Aorta (tissue), 5 donors: ENCODE data around the gene PSMC3IP. TPM values are rescaled to one million over a fixed set of nuclear protein-coding genes. Genes with fewer than 3 reads are reported as not detected.
"Not testable (repeated sequence)": the region's sequence is repeated elsewhere in the genome, so short reads cannot be mapped to it uniquely, and the experiment has no call there.

Experiments used
- ATAC-seq: fragments of 200-7000 bp; cut with Tn5 transposase; one replicate; pipeline ENCODE4 v1.9.1; 2022; ENCODE audit warnings: moderate library complexity; ENCODE audit not compliant: low FRiP score
- DNase-seq, 2 donors: peaks; one replicate each; pipeline ENCODE4 v3.0.0-alpha.2; 2020
- H3K27ac ChIP-seq, 2 donors: one replicate each; pipeline ENCODE4 v1.5.1; 2013; ENCODE audit warnings: low read length in 2 of 2, mild to moderate bottlenecking in 2 of 2, moderate library complexity in 2 of 2, control low read depth in 1 of 2, inconsistent platforms in 1 of 2, low read depth in 1 of 2
- H3K27me3 ChIP-seq, 2 donors: one replicate each; pipeline ENCODE4 v1.6.1; 2013; ENCODE audit warnings: control low read depth in 1 of 2, low read length in 1 of 2, mild to moderate bottlenecking in 1 of 2, moderate library complexity in 1 of 2; ENCODE audit not compliant: insufficient read depth in 2 of 2, control insufficient read depth in 1 of 2
- H3K36me3 ChIP-seq, 2 donors: one replicate each; pipeline ENCODE4 v1.6.1; 2013; ENCODE audit warnings: control low read depth in 1 of 2, low read length in 1 of 2, mild to moderate bottlenecking in 1 of 2; ENCODE audit not compliant: insufficient read depth in 2 of 2, control insufficient read depth in 1 of 2
- H3K4me1 ChIP-seq, 2 donors: one replicate each; pipeline ENCODE4 v1.6.1; 2013; ENCODE audit warnings: low read length in 2 of 2, control low read depth in 1 of 2, mild to moderate bottlenecking in 1 of 2, moderate library complexity in 1 of 2; ENCODE audit not compliant: insufficient read depth in 2 of 2, control insufficient read depth in 1 of 2
- H3K4me3 ChIP-seq, 2 donors: one replicate each; pipeline ENCODE4 v1.5.1; 2013; ENCODE audit warnings: low read length in 2 of 2, control low read depth in 1 of 2, mild to moderate bottlenecking in 1 of 2
- H3K9me3 ChIP-seq: one replicate; pipeline ENCODE4 v1.6.1; 2013; ENCODE audit warnings: mild to moderate bottlenecking, low read length; ENCODE audit not compliant: control insufficient read depth
- WGBS, 2 donors: extraction: QIAGEN DNeasy Blood & Tissue Kit; methylation state at CpG; one replicate each; pipeline ENCODE4 v1.1.7; 2013; 5-methylcytosine and 5-hydroxymethylcytosine counted together
- intact Hi-C, 2 donors: fragments of 100-400 bp; cut with DNase I; formaldehyde crosslinking; loops; one replicate each; pipeline versions ENCODE4 v1.14.2 to v1.15.0; 2022
- polyA plus RNA-seq, 2 donors: library from polyadenylated mRNA; stranded (reverse); fragments of 200-250 nt; gene quantifications; one replicate each; pipeline ENCODE4 v1.2.3, GENCODE V29; 2013
- total RNA-seq, 2 donors: library from RNA; stranded (reverse); fragmentation: NEBNext Ultra II Directional; extraction: Animal tissue kit (Norgen Biotek cat#: 25700); gene quantifications; one replicate each; pipeline ENCODE4 v1.2.1, GENCODE V29; 2021
- donor health status: healthy with polysubstance abuse.
- donor health status: Bipolar disorder and iron deficiency.
- donor health status: DM: no; HTN: no; CAD: no.
- donor health status: DM: no; HTN: no; CAD: no.
- donor health status: DM: yes; HTN: yes; CAD: no.

Gene PSMC3IP
- total and polyA plus RNA-seq, 4 donors = 3.8 to 14.4 (median 4.6) TPM

GRCh38 chr17:42541041-42541833 is 36.3 kb downstream of the PSMC3IP start:
- no peak for DNase-seq
- intact Hi-C loops = no loop called here
- WGBS, 2 donors = 83 to 84% methylated on average over 17 of the region's 17 CpGs
- no peak overlapping the region for H3K4me3 ChIP-seq
- H3K27me3 ChIP-seq = no peaks in the 10 kb centered on the region
- H3K9me3 ChIP-seq = no peaks in the 10 kb centered on the region
- no peaks in the 10 kb centered on the region for H3K4me1 ChIP-seq
- H3K27ac ChIP-seq = no peak overlapping the region
- H3K36me3 ChIP-seq = peaks cover 0 to 4% of the 10 kb centered on the region in 2 donors
- ATAC-seq = no peak

GRCh38 chr17:42540558-42540957 is 37.0 kb downstream of the PSMC3IP start:
- H3K27me3 ChIP-seq, H3K4me3 ChIP-seq, intact Hi-C loops, H3K27ac ChIP-seq, ATAC-seq, H3K36me3 ChIP-seq, H3K9me3 ChIP-seq, DNase-seq, H3K4me1 ChIP-seq: not testable (repeated sequence)
- 87 to 98% methylated on average over 3 to 4 of the region's 4 CpGs for WGBS, 2 donors

- Histone ChIP-seq H3K9me3 (no peaks in the 10 kb centered on the region), H3K36me3 (peaks cover 0 to 4% of the 10 kb centered on the region in 2 donors), H3K4me1 (no peaks in the 10 kb centered on the region), H3K4me3 (no peak overlapping the region), H3K27ac (no peak overlapping the region), H3K27me3 (no peaks in the 10 kb centered on the region)
- intact Hi-C loops = no loop called here
- ATAC-seq (no peak), DNase-seq (no peak)
- 94 to 96% methylated on average over 14 of the region's 14 CpGs for WGBS, 2 donors
Observed at GRCh38 chr17:42538482-42538881, 39.0 kb downstream of the PSMC3IP start.

GRCh38 chr17:42537826-42538451 is 39.6 kb downstream of the PSMC3IP start:
- Histone ChIP-seq H3K27me3 (no peaks in the 10 kb centered on the region), H3K9me3 (no peaks in the 10 kb centered on the region), H3K4me3 (no peak overlapping the region), H3K36me3 (peaks cover 0 to 4% of the 10 kb centered on the region in 2 donors), H3K27ac (no peak overlapping the region), H3K4me1 (no peaks in the 10 kb centered on the region)
- intact Hi-C loops = no loop called here
- ATAC-seq (no peak), DNase-seq (no peak)
- WGBS, 2 donors = 94 to 100% methylated on average over 5 of the region's 5 CpGs

GRCh38 chr17:42537156-42537805 is 40.2 kb downstream of the PSMC3IP start:
- Histone ChIP-seq H3K4me1 (no peaks in the 10 kb centered on the region), H3K27me3 (no peaks in the 10 kb centered on the region), H3K4me3 (peak overlapping the region in 1 of 2 donors; percentile 2), H3K27ac (peak overlapping the region in 1 of 2 donors; percentile 55), H3K36me3 (peaks cover 0 to 4% of the 10 kb centered on the region in 2 donors), H3K9me3 (no peaks in the 10 kb centered on the region)
- DNase-seq (no peak), ATAC-seq (peak; percentile 1)
- intact Hi-C loops = no loop called here
- WGBS, 2 donors = 84% methylated on average over 30 to 31 of the region's 31 CpGs

- WGBS, 2 donors = 1% methylated on average over 48 to 65 of the region's 65 CpGs
- H3K4me1 ChIP-seq = no peaks in the 10 kb centered on the region
- peaks cover 0 to 3% of the 10 kb centered on the region in 2 donors for H3K36me3 ChIP-seq
- peak overlapping the region in 1 of 2 donors; percentile 55 for H3K27ac ChIP-seq
- intact Hi-C loops = loop anchor here in 1 of 2 donors (1.0 kb wide), 1 partner anchor 18 kb away; no protein-coding TSS in a partner anchor
- DNase-seq (peak; percentile 93 to 96), ATAC-seq (peak; percentile 77)
- H3K27me3 ChIP-seq = no peaks in the 10 kb centered on the region
- no peaks in the 10 kb centered on the region for H3K9me3 ChIP-seq
- peak overlapping the region; percentile 77 to 81 for H3K4me3 ChIP-seq
Observed at GRCh38 chr17:42536372-42537155, 41.0 kb downstream of the PSMC3IP start.

GRCh38 chr17:42536048-42536371 is 41.5 kb downstream of the PSMC3IP start, which contains the start of gene NAGLU:
NAGLU (plus strand) TSS chr17:42536241; CDS start chr17:42536273, 32 bp downstream.
- H3K4me3 ChIP-seq = peak within 1 kb of the TSS; percentile 77 to 81
- H3K9me3 ChIP-seq = no peaks in the 10 kb centered on the region
- H3K36me3 ChIP-seq = no peaks in the 10 kb centered on the region
- H3K27ac ChIP-seq = peak within 1 kb of the TSS in 1 of 2 donors; percentile 87
- ATAC-seq (peak; percentile 93), DNase-seq (peak; percentile 99)
- H3K27me3 ChIP-seq = no peaks in the 10 kb centered on the region
- intact Hi-C loops = loop anchor here in 1 of 2 donors (1.0 kb wide), 1 partner anchor 18 kb away; no protein-coding TSS in a partner anchor
- no peaks in the 10 kb centered on the region for H3K4me1 ChIP-seq
- 1% methylated on average over 31 to 40 of the region's 40 CpGs for WGBS, 2 donors
